Measurements from ENCODE around the gene ATG4D.
"Not testable (repeated sequence)": the region's sequence is repeated elsewhere in the genome, so short reads cannot be mapped to it uniquely, and the experiment has no call there.

Gene ATG4D

DNA sequence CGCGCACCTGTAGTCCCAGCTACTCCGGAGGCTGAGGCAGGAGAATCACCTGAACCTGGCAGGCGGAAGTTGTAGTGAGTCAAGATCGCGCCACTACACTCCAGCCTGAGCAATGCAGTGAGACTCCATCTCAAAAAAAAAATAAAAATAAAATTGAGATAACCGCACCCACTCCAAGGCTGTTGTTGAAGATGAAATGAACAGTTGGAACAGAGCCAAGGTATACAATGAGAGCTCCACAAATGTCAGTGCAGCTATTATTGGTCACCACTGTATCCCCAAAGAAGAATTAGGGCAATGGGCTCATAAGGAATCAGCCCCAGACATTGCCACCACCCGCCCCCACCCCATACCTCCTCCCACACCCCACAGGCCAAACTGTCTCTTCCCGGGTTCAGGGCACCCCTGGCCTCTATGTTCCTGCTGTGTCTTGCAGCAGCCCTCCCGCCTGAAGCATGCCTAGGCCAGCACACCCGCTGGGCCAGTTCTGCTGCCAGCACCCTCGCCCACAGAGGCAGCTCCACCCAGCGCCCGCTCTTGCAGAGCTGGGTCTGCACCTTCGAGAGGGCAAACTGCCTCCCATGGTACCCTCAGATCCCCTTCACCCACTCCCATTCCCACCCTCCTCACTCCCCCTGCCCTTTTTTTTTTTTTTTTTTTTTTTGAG, 22.9 kb upstream of the ATG4D start:
- DNase-seq = no peak

DNA sequence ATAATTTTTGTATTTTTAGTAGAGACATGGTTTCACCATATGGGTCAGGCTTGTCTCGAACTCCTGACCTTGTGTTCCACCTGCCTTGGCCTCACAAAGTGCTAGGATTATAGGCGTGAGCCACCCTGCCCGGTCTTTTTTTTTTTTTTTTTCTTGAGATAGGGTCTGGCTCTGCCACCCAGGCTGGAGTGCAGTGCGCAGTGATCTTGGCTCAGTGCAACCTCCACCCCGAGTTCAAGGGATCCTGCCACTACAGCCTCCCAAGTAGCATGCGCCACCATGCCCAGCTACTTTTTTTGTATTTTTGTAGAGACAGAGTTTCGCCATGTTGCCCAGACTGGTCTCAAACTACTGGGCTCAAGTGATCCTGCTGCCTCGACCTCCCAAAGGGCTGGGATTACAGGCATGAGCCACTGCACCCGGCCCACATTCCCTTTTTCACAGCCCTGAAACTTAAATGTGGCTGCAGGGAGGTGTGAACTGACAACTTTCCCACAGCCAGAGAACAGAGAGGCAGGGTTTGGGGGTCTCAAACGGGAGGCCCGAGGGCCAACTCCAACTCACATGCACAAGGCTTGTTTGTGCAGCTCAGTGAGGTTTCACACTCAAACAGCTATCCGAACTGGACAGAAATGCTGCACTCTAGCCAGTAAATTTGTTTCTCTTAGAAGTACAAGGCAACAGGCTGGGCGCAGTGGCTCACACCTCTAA, 22.1 kb upstream of the ATG4D start:
- no peak for DNase-seq

DNA sequence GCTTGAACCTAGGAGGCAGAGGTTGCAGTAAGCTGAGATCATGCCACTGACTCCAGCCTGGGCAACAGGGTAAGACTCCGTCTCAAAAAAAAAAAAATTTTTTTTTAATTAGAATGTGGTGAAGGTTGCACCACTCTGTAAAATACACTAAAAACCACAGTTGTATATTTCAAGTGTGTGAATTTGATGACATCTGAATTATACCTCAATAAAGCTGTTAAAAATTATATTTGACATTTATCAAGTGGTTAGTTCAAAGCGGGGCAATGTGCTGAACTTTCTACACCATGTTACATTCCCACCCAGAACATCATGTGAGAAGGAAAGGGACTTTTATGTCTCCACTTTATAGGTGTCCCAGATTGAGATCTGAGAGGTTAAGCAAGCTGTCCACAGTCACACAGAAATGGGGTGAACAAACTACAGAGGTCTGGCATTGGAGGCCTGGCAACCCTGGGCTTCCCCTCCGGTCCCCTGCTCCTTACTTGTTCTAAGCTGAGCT, 20.5 kb upstream of the ATG4D start:
- no peak for DNase-seq

DNA sequence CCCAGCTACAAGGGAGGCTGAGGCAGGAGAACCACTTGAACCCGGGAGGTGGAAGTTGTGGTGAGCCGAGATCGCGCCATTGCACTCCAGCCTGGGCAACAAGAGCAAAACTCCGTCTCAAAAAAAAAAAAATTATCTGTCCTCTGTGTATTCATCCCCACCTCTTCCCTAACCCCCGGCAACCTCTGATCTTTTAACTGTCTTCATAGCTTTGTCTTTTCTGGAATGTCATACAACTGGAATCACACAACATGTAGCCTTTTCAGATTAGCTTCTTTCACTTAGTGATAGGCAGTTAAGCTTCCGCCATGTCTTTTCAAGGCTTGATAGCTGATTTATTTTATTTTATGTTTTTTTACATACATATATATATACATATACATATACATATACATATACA, 18.1 kb upstream of the ATG4D start:
- DNase-seq = no peak

DNA sequence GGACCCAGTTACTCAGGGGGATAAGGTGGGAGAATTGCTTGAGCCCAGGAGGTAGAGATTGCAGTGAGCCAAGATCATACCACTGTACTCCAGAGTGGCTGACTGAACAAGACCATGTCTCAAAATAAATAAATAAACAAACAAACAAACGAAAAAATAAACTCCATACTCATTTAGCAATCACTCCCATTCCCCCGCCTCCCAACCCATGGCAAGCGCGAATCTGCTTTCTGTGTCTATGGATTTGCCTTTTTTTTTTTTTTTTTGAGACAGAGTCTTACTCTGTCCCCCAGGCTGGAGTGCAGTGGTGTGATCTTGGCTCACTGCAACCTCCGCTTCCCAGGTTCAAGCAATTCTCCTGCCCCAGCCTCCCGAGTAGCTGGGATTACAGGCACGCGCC, 16.8 kb upstream of the ATG4D start:
- DNase-seq = not testable (repeated sequence)

DNA sequence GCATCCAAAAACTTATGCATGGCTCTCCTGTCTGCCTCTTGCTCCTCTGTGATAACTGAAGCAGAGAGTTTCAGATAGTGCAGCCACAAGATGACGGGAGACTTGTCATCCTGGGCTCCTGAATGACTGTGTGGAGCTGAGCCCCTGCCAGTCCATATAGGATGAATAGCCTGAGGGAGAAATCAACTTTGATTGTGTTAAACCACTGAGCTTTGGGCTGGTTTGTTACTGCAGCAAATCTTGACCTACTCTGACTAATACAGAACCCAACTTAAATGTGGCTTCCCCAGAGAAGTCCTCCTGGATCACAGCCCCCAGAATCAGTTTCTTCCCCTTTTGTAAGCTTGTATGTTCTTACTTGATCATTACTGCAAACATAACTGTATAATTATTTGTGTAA, 11.2 kb upstream of the ATG4D start:
- no peak for DNase-seq

DNA sequence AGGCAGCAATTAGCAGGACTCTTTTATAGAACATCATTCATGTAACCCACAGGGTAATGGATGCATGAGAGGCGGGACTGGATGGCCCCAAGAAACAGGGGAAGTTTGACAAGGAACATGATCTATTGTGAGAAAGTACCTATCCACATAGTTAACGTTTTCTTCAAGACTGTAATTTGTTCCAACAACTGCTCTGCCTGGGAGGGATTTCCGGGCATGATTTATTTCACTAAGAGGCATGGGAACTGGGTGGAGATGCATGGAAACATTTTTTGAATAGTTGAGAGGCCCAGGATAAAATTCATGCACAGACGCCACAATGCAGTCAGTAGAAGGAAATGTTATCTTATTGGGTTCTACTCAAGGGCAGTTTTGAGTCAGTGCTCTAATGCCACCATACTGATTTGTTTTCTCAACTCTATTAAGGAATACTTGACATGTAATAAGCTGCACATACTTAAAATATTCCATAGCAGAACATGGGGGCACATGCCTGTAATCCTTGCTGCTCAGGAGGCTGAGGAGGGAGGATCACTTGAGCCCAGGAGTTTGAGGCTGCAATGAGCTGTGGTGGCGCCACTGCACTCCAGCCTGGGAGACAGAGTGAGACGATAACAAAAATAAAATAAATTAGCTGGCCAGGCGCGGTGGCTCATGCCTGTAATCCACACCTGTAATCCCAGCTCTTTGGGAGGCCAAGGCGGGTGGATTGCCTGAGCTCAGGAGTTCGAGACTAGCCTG, 9.9 kb upstream of the ATG4D start:
- no peak for DNase-seq

DNA sequence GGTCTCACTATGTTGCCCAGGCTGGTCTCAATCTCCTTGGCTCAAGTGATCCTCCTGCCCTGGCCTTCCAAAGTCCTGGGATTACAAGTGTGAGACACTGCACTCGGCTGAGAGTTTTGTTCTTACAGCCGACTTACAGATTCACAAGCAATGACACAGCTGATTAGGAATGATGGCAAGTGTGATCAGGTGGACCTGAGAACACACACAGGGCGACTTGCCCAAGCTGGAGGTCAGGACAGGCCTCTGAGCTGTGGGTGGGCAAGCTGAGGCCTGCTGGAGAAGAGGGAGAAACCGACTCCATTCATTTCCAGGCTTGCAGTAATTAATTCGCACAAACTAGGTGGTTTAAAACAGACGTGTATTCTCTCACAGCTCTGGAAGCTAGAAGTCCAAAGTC, 8.1 kb upstream of the ATG4D start:
- no peak for DNase-seq

DNA sequence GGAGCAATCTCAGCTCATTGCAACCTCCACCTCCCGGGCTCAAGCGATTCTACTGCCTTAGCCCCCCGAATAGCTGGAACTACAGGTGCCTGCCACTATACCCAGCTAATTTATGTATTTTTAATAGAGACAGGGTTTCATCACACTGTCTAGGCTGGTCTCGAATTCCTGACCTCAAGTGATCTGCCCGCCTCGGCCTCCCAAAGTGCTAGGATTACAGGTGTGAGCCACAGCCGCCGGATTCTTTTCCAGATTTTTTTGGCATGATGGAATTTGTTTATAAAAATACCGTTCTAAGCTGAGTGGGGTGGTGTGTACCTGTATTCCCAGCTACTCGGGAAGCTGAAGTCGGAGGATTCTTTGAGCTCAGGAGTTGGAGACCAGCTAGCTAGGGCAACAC, 6.0 kb upstream of the ATG4D start:
- DNase-seq = no peak

DNA sequence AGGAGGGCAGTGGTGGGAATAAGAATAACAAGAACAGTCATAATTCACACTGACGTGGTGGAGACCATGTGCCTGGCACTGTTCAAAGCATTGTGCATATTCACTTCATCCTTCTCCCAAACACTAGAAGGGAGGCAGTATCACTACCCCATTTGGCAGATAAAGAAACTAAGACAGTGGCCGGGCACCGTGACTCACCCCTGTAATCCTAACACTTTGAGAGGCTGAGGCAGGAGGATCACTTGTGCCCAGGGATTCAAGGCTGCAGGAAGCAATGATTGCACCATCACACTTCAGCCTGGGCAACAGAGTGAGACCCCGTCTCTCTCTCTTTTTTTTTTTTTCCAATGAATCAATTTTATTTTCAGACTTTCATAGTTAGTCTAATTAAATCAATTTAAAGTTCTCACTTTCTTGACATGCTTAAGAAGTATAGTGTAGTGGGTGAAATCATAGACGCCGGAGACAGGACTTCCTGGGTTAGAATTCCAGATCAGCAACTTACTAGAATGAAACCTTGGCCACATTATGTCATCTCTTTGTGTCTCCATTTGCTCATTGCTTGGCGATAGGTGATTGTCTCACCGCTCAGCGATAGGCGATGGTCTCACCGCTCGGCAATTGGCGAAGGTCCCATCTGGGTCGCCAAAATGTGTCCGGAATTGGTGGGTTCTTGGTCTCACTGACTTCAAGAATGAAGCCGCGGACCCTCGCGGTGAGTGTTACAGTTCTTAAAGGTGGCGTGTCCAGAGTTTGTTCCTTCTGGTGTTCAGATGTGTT, 5.3 kb upstream of the ATG4D start:
- no peak for DNase-seq

DNA sequence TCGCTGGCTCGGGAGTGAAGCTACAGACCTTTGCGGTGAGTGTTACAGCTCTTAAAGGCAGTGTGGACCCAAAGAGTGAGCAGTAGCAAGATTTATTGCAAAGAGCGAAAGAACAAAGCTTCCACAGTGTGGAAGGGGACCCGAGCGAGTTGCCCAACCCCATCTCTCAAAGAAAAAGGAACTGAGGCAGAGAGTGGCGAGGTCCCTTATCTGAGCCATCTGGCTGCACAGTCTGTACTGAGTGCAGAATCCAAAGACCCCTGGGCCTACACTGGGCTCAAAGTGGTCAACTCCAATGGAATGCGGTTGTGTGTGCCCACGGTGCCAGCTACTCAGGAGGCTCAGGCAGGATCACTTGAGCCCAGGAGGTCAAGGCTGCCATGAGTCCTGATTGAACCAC, 4.7 kb upstream of the ATG4D start:
- DNase-seq = not testable (repeated sequence)

DNA sequence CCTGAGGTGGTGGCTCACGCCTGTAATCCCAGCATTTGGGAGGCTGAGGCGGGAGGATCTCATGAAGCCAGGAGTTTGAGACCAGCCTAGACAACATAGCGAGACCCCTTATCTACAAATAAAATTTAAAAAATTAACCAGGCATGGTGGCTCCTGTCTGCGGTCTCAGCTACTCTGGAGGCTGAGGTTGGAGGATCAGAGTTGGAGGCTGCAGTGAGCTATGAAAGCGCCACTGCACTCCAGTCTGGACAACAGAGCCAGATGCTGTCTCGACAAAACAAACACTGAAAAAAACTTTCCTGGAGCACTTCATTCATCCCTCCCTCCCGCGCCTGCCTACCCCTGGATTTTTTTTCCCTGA, 665 bp upstream of the ATG4D start:
- DNase-seq = no peak

DNA sequence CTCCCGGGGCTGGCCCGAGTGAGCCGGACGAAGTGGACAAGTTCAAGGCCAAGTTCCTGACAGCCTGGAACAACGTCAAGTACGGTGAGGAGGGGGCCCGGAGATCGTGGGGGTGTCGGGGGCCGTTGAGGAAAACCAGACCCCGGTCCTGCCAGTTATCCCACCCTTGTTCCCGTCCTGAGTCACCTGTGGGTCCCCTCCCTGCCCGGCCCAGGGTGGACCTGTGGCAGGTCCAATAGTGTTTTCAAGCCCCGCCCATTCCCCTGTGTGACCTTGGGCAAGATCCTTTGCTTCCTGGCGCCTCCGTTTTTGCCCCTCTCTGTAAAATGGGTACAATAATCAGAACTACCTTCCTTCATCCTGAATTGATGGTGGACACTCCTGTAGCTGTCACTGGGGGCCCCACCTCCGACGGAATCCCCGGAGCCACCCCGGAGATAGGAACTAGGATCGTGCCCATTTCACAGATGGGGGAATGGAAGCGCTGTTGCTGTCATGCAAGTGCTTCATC, 593 bp downstream of the ATG4D start:
- no peak for DNase-seq

DNA sequence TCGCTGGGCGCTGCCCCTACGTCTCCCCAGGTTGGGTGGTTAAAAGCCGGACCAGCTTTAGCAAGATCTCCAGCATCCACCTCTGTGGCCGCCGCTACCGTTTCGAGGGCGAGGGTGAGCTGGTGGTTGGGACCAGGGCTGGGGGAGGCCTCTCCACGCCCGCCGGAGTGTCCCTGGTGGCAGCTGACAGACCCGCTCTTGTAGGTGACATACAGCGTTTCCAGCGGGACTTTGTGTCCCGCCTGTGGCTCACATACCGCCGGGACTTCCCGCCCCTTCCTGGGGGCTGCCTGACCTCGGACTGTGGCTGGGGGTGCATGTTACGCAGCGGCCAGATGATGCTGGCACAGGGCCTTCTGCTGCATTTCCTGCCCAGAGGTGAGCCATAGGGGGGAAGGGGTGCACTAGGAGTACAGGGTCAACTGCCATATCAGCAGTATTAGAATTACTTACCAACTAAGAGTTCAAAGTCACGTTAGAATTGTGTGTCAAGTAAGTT, 1.1 kb downstream of the ATG4D start:
- no peak for DNase-seq

DNA sequence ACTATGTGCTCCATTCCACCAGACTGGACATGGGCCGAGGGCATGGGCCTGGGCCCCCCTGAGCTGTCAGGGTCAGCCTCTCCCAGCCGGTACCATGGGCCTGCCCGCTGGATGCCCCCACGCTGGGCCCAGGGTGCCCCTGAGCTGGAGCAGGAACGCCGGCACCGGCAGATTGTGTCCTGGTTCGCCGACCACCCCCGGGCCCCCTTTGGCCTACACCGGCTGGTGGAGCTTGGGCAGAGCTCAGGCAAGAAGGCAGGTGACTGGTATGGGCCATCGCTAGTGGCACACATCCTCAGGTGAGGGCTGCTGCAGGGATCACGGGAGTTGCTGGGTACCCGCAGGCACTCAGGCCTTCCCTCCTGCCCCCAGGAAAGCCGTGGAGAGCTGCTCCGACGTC, 3.1 kb downstream of the ATG4D start:
- DNase-seq = no peak

DNA sequence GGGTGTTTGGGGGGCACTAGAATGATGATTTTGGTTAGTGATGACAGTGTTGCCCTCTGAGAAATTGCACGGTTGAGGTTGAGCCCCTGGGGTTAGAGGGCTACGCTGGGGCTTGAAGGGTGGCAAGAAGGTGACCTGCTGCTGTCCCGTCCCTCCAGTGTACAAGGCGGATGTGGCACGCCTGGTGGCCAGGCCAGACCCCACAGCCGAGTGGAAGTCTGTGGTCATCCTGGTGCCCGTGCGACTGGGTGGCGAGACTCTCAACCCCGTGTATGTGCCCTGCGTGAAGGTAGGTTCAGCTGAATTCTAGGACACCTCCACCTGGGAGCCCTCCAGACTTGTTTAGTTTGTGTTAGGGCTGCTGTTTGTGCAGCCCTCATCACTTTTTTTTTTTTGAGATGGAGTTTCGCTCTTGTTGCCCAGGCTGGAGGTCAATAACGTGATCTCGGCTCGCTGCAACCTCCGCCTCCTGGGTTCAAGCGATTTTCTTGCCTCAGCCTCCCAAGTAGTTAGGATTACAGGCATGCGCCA, 5.1 kb downstream of the ATG4D start:
- DNase-seq = no peak

DNA sequence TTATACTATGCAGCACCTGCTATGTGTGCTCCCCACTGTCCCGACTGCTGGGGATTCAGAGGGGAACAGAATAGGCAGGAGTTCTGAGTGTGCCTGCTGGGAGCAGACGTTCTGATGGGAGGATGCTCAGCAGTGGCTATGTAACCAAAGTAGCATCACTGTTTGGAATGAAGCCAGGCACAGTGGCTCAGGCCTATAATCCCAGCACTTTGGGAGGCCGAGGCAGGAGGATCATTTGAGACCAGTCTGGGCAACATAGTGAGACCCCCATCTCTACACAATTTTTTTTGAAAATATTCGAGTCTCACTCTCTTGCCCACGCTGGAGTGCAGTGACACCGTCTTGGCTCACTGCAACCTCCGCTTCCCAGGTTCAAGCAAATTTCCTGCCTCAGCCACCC, 6.0 kb downstream of the ATG4D start:
- DNase-seq = no peak

DNA sequence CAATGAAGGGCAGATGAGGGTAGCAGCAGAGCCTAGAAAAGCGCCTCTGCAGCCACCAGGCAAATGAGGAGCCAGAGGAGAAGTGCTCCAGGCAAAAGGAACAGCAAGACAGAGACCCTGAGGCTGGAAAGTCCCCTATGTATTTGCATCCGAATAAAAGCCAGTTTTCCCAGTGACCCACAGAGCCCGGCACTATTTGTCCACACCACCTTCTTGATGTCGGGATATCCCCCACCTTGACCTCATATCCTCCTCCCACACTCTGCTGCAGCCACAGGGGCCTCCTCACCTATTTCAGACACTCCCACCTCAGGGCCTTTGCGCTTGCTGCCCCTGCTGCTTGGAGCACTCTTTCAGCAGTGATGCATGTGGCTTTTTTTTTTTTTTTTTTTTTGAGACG, 6.6 kb downstream of the ATG4D start:
- DNase-seq = no peak

DNA sequence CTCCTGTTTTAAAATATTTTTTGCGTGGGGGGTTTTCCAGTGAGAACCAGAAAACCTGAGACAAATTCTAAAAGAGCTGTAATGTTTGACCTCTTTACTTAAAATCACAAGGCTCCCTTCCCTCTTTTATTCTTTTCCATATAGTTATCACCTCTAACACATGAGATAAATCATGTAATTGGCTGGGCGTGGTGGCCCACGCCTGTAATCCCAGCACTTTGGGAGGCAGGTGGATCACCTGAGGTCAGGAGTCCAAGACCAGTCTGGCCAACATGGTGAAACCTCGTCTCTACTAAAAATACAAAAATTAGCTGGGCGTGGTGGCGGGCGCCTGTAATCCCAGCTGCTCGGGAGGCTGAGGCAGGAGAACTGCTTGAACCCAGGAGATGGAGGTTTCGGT, 7.3 kb downstream of the ATG4D start:
- not testable (repeated sequence) for DNase-seq

DNA sequence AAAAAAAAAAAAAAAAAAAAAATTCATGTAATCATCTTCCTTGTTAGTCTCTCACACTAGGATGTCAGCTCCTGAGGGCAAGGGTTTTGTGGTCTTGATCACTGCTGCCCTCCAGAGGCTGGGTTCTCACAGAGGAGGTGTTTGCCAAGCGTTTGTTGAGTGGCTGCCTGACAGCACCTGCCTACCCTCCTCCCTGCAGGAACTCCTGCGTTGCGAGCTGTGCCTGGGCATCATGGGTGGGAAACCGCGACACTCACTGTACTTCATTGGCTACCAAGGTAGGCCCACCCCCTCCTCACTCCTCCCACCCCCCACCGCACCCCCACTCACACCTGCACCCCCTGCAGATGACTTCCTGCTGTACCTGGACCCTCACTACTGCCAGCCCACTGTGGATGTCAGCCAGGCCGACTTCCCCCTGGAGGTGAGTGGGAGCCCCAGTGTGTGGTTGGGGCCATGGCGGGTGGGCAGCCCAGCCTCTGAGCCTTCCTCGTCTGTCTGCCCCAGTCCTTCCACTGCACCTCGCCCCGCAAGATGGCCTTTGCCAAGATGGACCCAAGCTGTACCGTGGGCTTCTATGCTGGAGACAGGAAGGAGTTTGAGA, 8.1 kb downstream of the ATG4D start:
- DNase-seq = no peak

DNA sequence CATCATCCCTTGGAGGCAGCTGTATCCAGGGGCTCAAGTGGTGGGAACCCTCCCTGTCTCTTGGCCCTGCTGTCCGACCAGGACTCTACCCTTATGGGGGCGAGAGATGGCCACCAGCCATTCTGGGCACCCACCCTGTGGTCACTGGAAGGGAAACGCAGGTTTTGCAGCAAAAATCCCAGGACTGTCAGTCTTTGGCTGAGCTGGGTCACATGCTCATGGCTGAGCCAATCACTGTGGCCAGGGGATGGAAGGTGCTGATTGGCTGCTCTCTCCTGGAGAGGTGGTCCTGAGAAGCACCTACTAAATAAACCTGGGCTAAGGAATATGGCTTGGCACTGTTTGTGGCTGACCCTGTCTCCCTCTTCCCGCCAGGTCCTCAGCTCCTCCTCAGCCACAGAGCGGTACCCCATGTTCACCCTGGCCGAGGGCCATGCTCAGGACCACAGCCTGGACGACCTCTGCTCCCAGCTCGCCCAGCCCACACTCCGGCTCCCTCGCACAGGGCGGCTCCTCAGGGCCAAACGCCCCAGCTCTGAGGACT, 8.9 kb downstream of the ATG4D start:
- no peak for DNase-seq
